ENCODE measurements around the gene COG6.

GRCh38 chr13:39685652-39686051 lies 30.2 kb downstream of the COG6 start:
- no peak for TF ChIP-seq CTCF (IDR thresholded peaks at IDR 0.05)
- TF ChIP-seq POLR2A (IDR thresholded peaks at IDR 0.05), result no peak
- TF ChIP-seq EP300 (IDR thresholded peaks at IDR 0.05), result no peak
- no peak for TF ChIP-seq POLR2AphosphoS5 (IDR thresholded peaks at IDR 0.05)

Measured in suprapubic skin (tissue), 4 donors.